H9 (cell line): ENCODE results near the gene GGA1. TPM values are rescaled to one million over a fixed set of nuclear protein-coding genes. Genes with fewer than 3 reads are reported as not detected.

ENCODE experiments used
- DNase-seq: peaks from one replicate; pipeline ENCODE4 v3.0.0-alpha.2; 2017
- H2AFZ ChIP-seq: one replicate; pipeline ENCODE4 v1.6.1; 2013; ENCODE audit warnings: mild to moderate bottlenecking, low read length, control low read depth, moderate library complexity
- H2AK5ac ChIP-seq: 2 replicates; pipeline ENCODE4 v1.6.1; 2013; ENCODE audit warnings: low read length, control low read depth, mixed read lengths; ENCODE audit not compliant: insufficient read length
- H2BK120ac ChIP-seq: one replicate; pipeline ENCODE4 v1.6.1; 2013; ENCODE audit warnings: low read depth, mild to moderate bottlenecking, low read length, control low read depth, inconsistent platforms; ENCODE audit not compliant: poor library complexity, severe bottlenecking
- H2BK12ac ChIP-seq: 2 replicates; pipeline ENCODE4 v1.6.1; 2013; ENCODE audit warnings: low read length, control low read depth, mixed read lengths, low read depth; ENCODE audit not compliant: insufficient read length
- H2BK15ac ChIP-seq: 2 replicates; pipeline ENCODE4 v1.6.1; 2013; ENCODE audit warnings: low read depth, low read length, control low read depth
- H2BK20ac ChIP-seq: one replicate; pipeline ENCODE4 v1.6.1; 2013; ENCODE audit warnings: low read depth, mild to moderate bottlenecking, low read length, control low read depth, inconsistent platforms; ENCODE audit not compliant: poor library complexity, severe bottlenecking
- H2BK5ac ChIP-seq: 2 replicates; pipeline ENCODE4 v1.6.1; 2013; ENCODE audit warnings: low read length, control low read depth, mixed read lengths; ENCODE audit not compliant: insufficient read length
- H3K14ac ChIP-seq: 2 replicates; pipeline ENCODE4 v1.6.1; 2013; ENCODE audit warnings: low read length, control low read depth; ENCODE audit not compliant: insufficient read depth
- H3K18ac ChIP-seq: 2 replicates; pipeline ENCODE4 v1.6.1; 2013; ENCODE audit warnings: low read depth, mild to moderate bottlenecking, mixed read lengths, low read length, control low read depth; ENCODE audit not compliant: insufficient read length
- H3K23ac ChIP-seq: 2 replicates; pipeline ENCODE4 v1.6.1; 2013; ENCODE audit warnings: low read length, control low read depth, mixed read lengths, low read depth; ENCODE audit not compliant: insufficient read length
- H3K23me2 ChIP-seq: 2 replicates; pipeline ENCODE4 v1.6.1; 2013; ENCODE audit warnings: low read depth, mild to moderate bottlenecking, mixed read lengths, low read length, control low read depth; ENCODE audit not compliant: insufficient read length, poor library complexity, severe bottlenecking
- H3K27ac ChIP-seq: 2 replicates; pipeline ENCODE4 v1.5.1; 2013; ENCODE audit warnings: low read length, control low read depth, mixed read lengths, low read depth; ENCODE audit not compliant: insufficient read length
- H3K27me3 ChIP-seq: 2 replicates; pipeline ENCODE4 v1.6.1; 2013; ENCODE audit warnings: low read length, control low read depth, inconsistent platforms; ENCODE audit not compliant: insufficient read depth
- H3K4ac ChIP-seq: 2 replicates; pipeline ENCODE4 v1.6.1; 2013; ENCODE audit warnings: low read depth, mild to moderate bottlenecking, control low read depth, inconsistent platforms, low read length, moderate library complexity
- H3K4me1 ChIP-seq: 2 replicates; pipeline ENCODE4 v1.6.1; 2013; ENCODE audit warnings: low read length, control low read depth, inconsistent platforms; ENCODE audit not compliant: insufficient read depth
- H3K4me2 ChIP-seq: 2 replicates; pipeline ENCODE4 v1.6.1; 2013; ENCODE audit warnings: low read length, control low read depth, mixed read lengths; ENCODE audit not compliant: insufficient read length, insufficient read depth
- H3K56ac ChIP-seq: 2 replicates; pipeline ENCODE4 v1.6.1; 2013; ENCODE audit warnings: low read depth, mild to moderate bottlenecking, mixed read lengths, low read length, control low read depth; ENCODE audit not compliant: insufficient read length
- H3K79me1 ChIP-seq: 2 replicates; pipeline ENCODE4 v1.6.1; 2013; ENCODE audit warnings: low read depth, mild to moderate bottlenecking, moderate library complexity, low read length, control low read depth, inconsistent platforms; ENCODE audit not compliant: insufficient read depth, poor library complexity, severe bottlenecking
- H3K79me2 ChIP-seq: 2 replicates; pipeline ENCODE4 v1.6.1; 2013; ENCODE audit warnings: low read length, control low read depth, inconsistent platforms; ENCODE audit not compliant: insufficient read depth
- H3K9ac ChIP-seq: 2 replicates; pipeline ENCODE4 v1.6.1; 2013; ENCODE audit warnings: low read length, control low read depth, mixed read lengths; ENCODE audit not compliant: insufficient read length; ENCODE audit errors: extremely low read depth
- H3K9me3 ChIP-seq: one replicate; pipeline ENCODE4 v1.6.1; 2013; ENCODE audit warnings: low read depth, low read length, inconsistent platforms; ENCODE audit not compliant: control insufficient read depth
- H3T11ph ChIP-seq: one replicate; pipeline ENCODE4 v1.6.1; 2013; ENCODE audit warnings: mild to moderate bottlenecking, low read length, control low read depth, inconsistent platforms
- H4K20me1 ChIP-seq: one replicate; pipeline ENCODE4 v1.6.1; 2013; ENCODE audit not compliant: control insufficient read depth, insufficient read length, insufficient read depth
- H4K5ac ChIP-seq: 2 replicates; pipeline ENCODE4 v1.6.1; 2013; ENCODE audit warnings: low read depth, mild to moderate bottlenecking, mixed read lengths, low read length, control low read depth; ENCODE audit not compliant: insufficient read length
- H4K8ac ChIP-seq: replicated peaks from 2 replicates; pipeline ENCODE4 v1.6.1; 2013; ENCODE audit warnings: low read length, control low read depth, mixed read lengths, low read depth; ENCODE audit not compliant: insufficient read length
- H4K91ac ChIP-seq: 2 replicates; pipeline ENCODE4 v1.6.1; 2013; ENCODE audit warnings: low read depth, mild to moderate bottlenecking, moderate library complexity, mixed read lengths, low read length, control low read depth; ENCODE audit not compliant: insufficient read length
- H3K27ac Mint-ChIP-seq, 3 experiments: 2 replicates in 2 of 3; 3 replicates in 1 of 3; pipeline ENCODE4 v1.8.0; 2020 to 2021; ENCODE audit warnings: mixed read lengths in 3 of 3, mild to moderate bottlenecking in 1 of 3, moderate library complexity in 1 of 3
- H3K27me3 Mint-ChIP-seq: 2 replicates; pipeline ENCODE4 v1.8.0; 2021; ENCODE audit warnings: low read depth, mild to moderate bottlenecking, moderate library complexity, mixed read lengths
- H3K36me3 Mint-ChIP-seq, 3 experiments: 2 replicates in 2 of 3; 3 replicates in 1 of 3; pipeline ENCODE4 v1.8.0; 2020 to 2021; ENCODE audit warnings: low read depth in 3 of 3, mixed read lengths in 3 of 3; ENCODE audit not compliant: insufficient read depth in 1 of 3
- H3K4me1 Mint-ChIP-seq, 2 experiments: 2 replicates each; pipeline ENCODE4 v1.8.0; 2020; ENCODE audit warnings: mixed read lengths in 2 of 2
- H3K4me3 Mint-ChIP-seq, 2 experiments: 2 replicates in 1 of 2; 3 replicates in 1 of 2; pipeline ENCODE4 v1.8.0; 2020 to 2021; ENCODE audit warnings: mild to moderate bottlenecking in 2 of 2, mixed read lengths in 2 of 2, moderate library complexity in 1 of 2
- H3K9me3 Mint-ChIP-seq, 2 experiments: 2 replicates in 1 of 2; 3 replicates in 1 of 2; pipeline ENCODE4 v1.8.0; 2020; ENCODE audit warnings: mild to moderate bottlenecking in 2 of 2, mixed read lengths in 2 of 2, moderate library complexity in 1 of 2
- CTCF ChIP-seq: fragments of 200-600 bp; sonication (generic); conservative IDR thresholded peaks from 3 replicates; pipeline ENCODE4 v1.8.0; 2021; ENCODE audit warnings: antibody characterized with exemption, mild to moderate bottlenecking
- WGBS: extraction: QIAGEN DNeasy Blood & Tissue Kit; methylation state at CpG from one replicate; pipeline ENCODE4 v1.1.7; 2013; ENCODE audit warnings: missing lambda C conversion rate, low lambda C conversion rate, mixed read lengths; ENCODE audit not compliant: insufficient read length; ENCODE audit errors: extremely low coverage; 5-methylcytosine and 5-hydroxymethylcytosine counted together
- total RNA-seq: library from RNA; stranded (reverse); gene quantifications from 2 replicates; pipeline ENCODE4 v1.2.1, GENCODE V29; 2021

The GGA1 gene
- total RNA-seq, 1 experiment from 2014 or later, result 61.7 TPM

DNA sequence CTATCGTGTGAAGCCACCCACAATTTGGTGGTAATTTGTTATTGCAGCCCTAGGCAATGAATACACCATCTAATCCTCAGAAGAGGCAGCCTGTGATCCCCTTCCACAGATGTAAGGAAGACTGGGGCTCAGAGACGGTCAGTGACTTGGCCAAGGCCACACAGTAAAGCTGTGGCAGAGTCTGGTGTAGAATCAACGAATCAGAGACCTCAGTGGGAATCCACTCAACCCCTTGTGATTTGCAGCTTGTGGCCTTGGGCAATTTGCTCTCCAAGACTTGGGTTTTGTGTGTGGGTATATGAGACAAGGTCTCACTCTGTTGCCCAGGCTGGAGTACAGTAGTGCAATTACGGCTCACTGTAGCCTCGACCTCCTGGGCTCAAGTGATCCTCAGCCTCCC lies 30.6 kb upstream of the GGA1 start:
- H2BK120ac ChIP-seq, result no peak overlapping the region
- H3K4me1 ChIP-seq, result no peaks in the 10 kb centered on the region
- no peak overlapping the region for H4K91ac ChIP-seq
- H2AK5ac ChIP-seq, result no peak overlapping the region
- no peak overlapping the region for H3K27ac Mint-ChIP-seq
- no peak overlapping the region for H3K18ac ChIP-seq
- H2BK5ac ChIP-seq, result no peak overlapping the region
- no peak overlapping the region for H2BK20ac ChIP-seq
- H3K4me1 Mint-ChIP-seq, result 0 out of 4 replicates have a peak, but pooled peaks cover 0 to 3% of the 10 kb centered on the region in 2 experiments
- no peaks in the 10 kb centered on the region for H3K9me3 Mint-ChIP-seq
- H2BK12ac ChIP-seq, result no peak overlapping the region
- no peaks in the 10 kb centered on the region for H3K27me3 ChIP-seq
- no peak overlapping the region for H3K4me2 ChIP-seq
- no peaks in the 10 kb centered on the region for H3K79me2 ChIP-seq
- TF ChIP-seq CTCF, result no peak
- H3K9ac ChIP-seq, result no peak overlapping the region
- H3K4me3 Mint-ChIP-seq, result no peak overlapping the region
- H3K36me3 Mint-ChIP-seq, result no peaks in the 10 kb centered on the region
- no peak overlapping the region for H4K5ac ChIP-seq
- no peak overlapping the region for H3K14ac ChIP-seq
- peaks cover 17% of the 10 kb centered on the region for H3K27me3 Mint-ChIP-seq
- H3T11ph ChIP-seq, result no peak overlapping the region
- H2BK15ac ChIP-seq, result no peak overlapping the region
- DNase-seq, result no peak
- no peak overlapping the region for H3K4ac ChIP-seq
- H3K23ac ChIP-seq, result no peak overlapping the region
- no peak overlapping the region for H4K8ac ChIP-seq
- H3K56ac ChIP-seq, result no peak overlapping the region
- H4K20me1 ChIP-seq, result no peaks in the 10 kb centered on the region
- H3K79me1 ChIP-seq, result no peaks in the 10 kb centered on the region
- H3K9me3 ChIP-seq, result no peaks in the 10 kb centered on the region
- no peaks in the 10 kb centered on the region for H3K23me2 ChIP-seq
- no peak overlapping the region for H3K27ac ChIP-seq
- no CpG with 5 or more reads among the region's 5 CpGs for WGBS
- H2AFZ ChIP-seq, result no peak overlapping the region
